K562 (cell line): ENCODE results near the gene GGT6. TPM values are rescaled to one million over a fixed set of nuclear protein-coding genes. Genes with fewer than 3 reads are reported as not detected.

Source experiments
- ATAC-seq: fragments of 200-7000 bp; cut with Tn5 transposase; 3 replicates; pipeline ENCODE4 v1.9.1; 2020; ENCODE audit warnings: moderate library complexity
- BruUV-seq: library from RNA; stranded (reverse); fragments of 400-500 nt; replicated peaks from 2 replicates; lab custom pipeline; 2021; lab: Mats Ljungman, UMichigan
- CTCF ChIA-PET: fragments of 300-600 bp; formaldehyde crosslinking; extraction: SDS; loops from one replicate; lab custom pipeline; 2021; ENCODE audit warnings: low intra/inter-chr PET ratio; lab: Yijun Ruan, JAX
- POLR2A ChIA-PET: fragments of 300-600, 350-650 bp; sonication (Branson Sonifier 250); formaldehyde crosslinking; extraction: SDS; loops from one replicate; lab custom pipeline; 2021; ENCODE audit warnings: antibody characterized with exemption, inconsistent platforms; lab: Yijun Ruan, JAX
- DNase-seq, 4 experiments: peaks; one replicate each; pipeline versions ENCODE4 v3.0.0 to v3.0.0-alpha.2; 2011 to 2018; ENCODE audit warnings: low spot score in 3 of 4, mixed read lengths in 3 of 4; ENCODE audit errors: extremely low read depth in 1 of 4
- FAIRE-seq: peaks from 2 replicates; lab custom pipeline; 2011; peaks lifted over from hg19 to GRCh38; lab: Jason Lieb, UNC
- H2AFZ ChIP-seq: 2 replicates; pipeline ENCODE4 v1.6.0; 2011; ENCODE audit warnings: low read depth, low read length, control low read depth, inconsistent platforms
- H3K27ac ChIP-seq: fragments of 200-600 bp; 3 replicates; pipeline ENCODE4 v1.8.0; 2011; ENCODE audit warnings: low read depth, mild to moderate bottlenecking, control low read depth, inconsistent platforms, low read length, moderate library complexity, mixed read lengths; ENCODE audit errors: extremely low read depth
- H3K27me3 ChIP-seq, 2 experiments: fragments of 300-600 bp in 1 of 2; 2 replicates in 1 of 2; 3 replicates in 1 of 2; pipeline versions ENCODE4 v1.6.0 to v1.8.0; 2011; ENCODE audit warnings: inconsistent platforms in 2 of 2, low read length in 2 of 2, mild to moderate bottlenecking in 1 of 2, mixed read lengths in 1 of 2, moderate library complexity in 1 of 2; ENCODE audit not compliant: control insufficient read depth in 2 of 2, insufficient read depth in 2 of 2
- H3K36me3 ChIP-seq: fragments of 300-600 bp; 3 replicates; pipeline ENCODE4 v1.8.0; 2011; ENCODE audit warnings: mild to moderate bottlenecking, low read length, inconsistent platforms; ENCODE audit not compliant: control insufficient read depth, insufficient read depth
- H3K4me1 ChIP-seq, 2 experiments: fragments of 200-600 bp in 1 of 2; replicated peaks in 1 of 2; 2 replicates in 1 of 2; 3 replicates in 1 of 2; pipeline versions ENCODE4 v1.5.1 to v1.8.0; 2011; ENCODE audit warnings: inconsistent platforms in 2 of 2, low read length in 2 of 2, mild to moderate bottlenecking in 1 of 2, mixed read lengths in 1 of 2, moderate library complexity in 1 of 2; ENCODE audit not compliant: control insufficient read depth in 2 of 2, insufficient read depth in 2 of 2
- H3K4me2 ChIP-seq: 2 replicates; pipeline ENCODE4 v1.6.1; 2011; ENCODE audit warnings: low read length, control low read depth, inconsistent platforms, mixed read lengths; ENCODE audit not compliant: insufficient read depth
- H3K4me3 ChIP-seq: fragments of 200-600 bp; sonication (generic), shearing (Covaris generic); 2 replicates; pipeline ENCODE4 v1.5.1; 2016; ENCODE audit warnings: control low read depth, inconsistent platforms
- H3K79me2 ChIP-seq: fragments of 200-600 bp; 3 replicates; pipeline ENCODE4 v1.8.0; 2011; ENCODE audit warnings: low read length, inconsistent platforms; ENCODE audit not compliant: control insufficient read depth, insufficient read depth
- H3K9ac ChIP-seq, 2 experiments: 2 replicates each; pipeline versions ENCODE4 v1.6.0 to v1.6.1; 2011; ENCODE audit warnings: low read depth in 2 of 2, low read length in 2 of 2, control low read depth in 1 of 2, inconsistent platforms in 1 of 2, mild to moderate bottlenecking in 1 of 2, mixed read lengths in 1 of 2; ENCODE audit not compliant: insufficient read depth in 1 of 2
- H3K9me1 ChIP-seq: one replicate; pipeline ENCODE4 v1.6.0; 2011; ENCODE audit warnings: inconsistent platforms, mild to moderate bottlenecking, low read length, moderate library complexity; ENCODE audit not compliant: control insufficient read depth, insufficient read depth
- H3K9me3 ChIP-seq: replicated peaks from 2 replicates; pipeline ENCODE4 v1.5.1; 2011; ENCODE audit warnings: low read depth, low read length, inconsistent platforms; ENCODE audit not compliant: control insufficient read depth, insufficient read depth
- H4K20me1 ChIP-seq: replicated peaks from 2 replicates; pipeline ENCODE4 v1.6.1; 2011; ENCODE audit warnings: low read length, inconsistent platforms, mixed read lengths; ENCODE audit not compliant: control insufficient read depth, insufficient read depth
- BHLHE40 ChIP-seq: IDR thresholded peaks from 2 replicates; pipeline ENCODE4 v1.6.1; 2011; ENCODE audit warnings: low read length, improper control_type of control experiment
- DMBX1 ChIP-seq: fragments of 250-450 bp; sonication (Bioruptor Pico); IDR thresholded peaks from 2 replicates; pipeline ENCODE4 v1.8.0; 2022; ENCODE audit warnings: inconsistent platforms, mild to moderate bottlenecking, moderate library complexity, borderline replicate concordance
- KLF1 ChIP-seq: fragments of 450-650 bp; IDR thresholded peaks from 2 replicates; pipeline ENCODE4 v1.6.1; 2016; ENCODE audit warnings: missing genetic modification characterization, missing compliant biosample characterization
- PKNOX1 ChIP-seq: fragments of 450-650 bp; IDR thresholded peaks from 2 replicates; pipeline ENCODE4 v1.6.1; 2016
- SIX5 ChIP-seq, 2 experiments: IDR thresholded peaks; 2 replicates each; pipeline ENCODE4 v1.6.1; 2011; ENCODE audit warnings: low read length in 2 of 2, borderline replicate concordance in 1 of 2, low read depth in 1 of 2, mild to moderate bottlenecking in 1 of 2, moderate library complexity in 1 of 2; ENCODE audit not compliant: insufficient read depth in 1 of 2
- TEAD1 ChIP-seq, 2 experiments: fragments of 450-650 bp in 1 of 2; sonication (generic) in 1 of 2; formaldehyde crosslinking; IDR thresholded peaks; 2 replicates each; pipeline versions ENCODE4 v1.4.0 to v1.8.0; 2020 to 2022; ENCODE audit warnings: mild to moderate bottlenecking in 2 of 2, missing genetic modification reagents in 1 of 2
- ZFP36 ChIP-seq: fragments of 150-350 bp; IDR thresholded peaks from 2 replicates; pipeline ENCODE4 v1.6.1; 2018; ENCODE audit warnings: low read length, low read depth; ENCODE audit not compliant: partially characterized antibody
- ZNF583 ChIP-seq: fragments of 250-450 bp; sonication (Bioruptor Pico); IDR thresholded peaks from 2 replicates; pipeline ENCODE4 v1.4.0; 2020
- WGBS: fragments of 100-300 bp; shearing (Covaris generic); methylation state at CpG from one replicate; pipeline ENCODE4 v1.1.6; 2016; ENCODE audit warnings: low coverage, mixed read lengths; ENCODE audit not compliant: insufficient coverage; ENCODE audit errors: missing lambda C conversion rate; 5-methylcytosine and 5-hydroxymethylcytosine counted together
- in situ Hi-C: fragments of 300-500 bp; cut with MboI; formaldehyde crosslinking; loops from 4 replicates; pipeline ENCODE4 v1.15.0; 2018; ENCODE audit warnings: inconsistent platforms, mixed read lengths
- intact Hi-C: fragments of 100-400 bp; cut with micrococcal nuclease; formaldehyde crosslinking; loops from 2 replicates; pipeline ENCODE4 v1.14.2; 2022
- polyA plus RNA-seq, 8 experiments: library from polyadenylated mRNA; depleted of rRNA in 4 of 8; stranded (reverse) in 5 of 8; unstranded in 3 of 8; fragments of >200 nt; fragmentation: Nextera tagmentation in 2 of 8; fragmentation: Illumina TruSeq in 1 of 8; extraction: Ambion mirVana in 2 of 8; extraction: Trizol in 1 of 8; gene quantifications; 2 replicates each; pipeline versions ENCODE4 v1.2.1 to v1.2.3, GENCODE V29; 2011 to 2014; ENCODE audit warnings: inconsistent platforms in 1 of 8, missing spikeins in 1 of 8
- total RNA-seq, 7 experiments: library from RNA; depleted of rRNA in 6 of 7; stranded (reverse); fragments of >200 nt in 6 of 7; fragmentation: Illumina TruSeq in 2 of 7; extraction: Trizol in 2 of 7; gene quantifications; 2 replicates each; pipeline versions ENCODE4 v1.2.1 to v1.2.3, GENCODE V29; 2011 to 2021; ENCODE audit warnings: low replicate concordance in 1 of 7

GGT6 gene
- total and polyA plus RNA-seq, 9 of the 15 experiments (the other 6 are each of a cell fraction or from before 2014, with no cell fraction given), result 0.09 TPM; not detected in 8

GRCh38 chr17:4593021-4593421 is 32.6 kb upstream of the GGT6 start (continued):
- TF ChIP-seq SIX5 (IDR thresholded peaks at IDR 0.05; ENCODE audit: borderline replicate concordance in 1 of 2, insufficient read depth in 1 of 2, low read depth in 1 of 2, low read length in 2 of 2) (no peak), PKNOX1 (no peak), DMBX1 (CRISPR knock-in tag) (no peak), ZNF583 (CRISPR knock-in tag) (no peak), TEAD1 (CRISPR knock-in tag; IDR thresholded peaks at IDR 0.05) (no peak), KLF1 (tag) (no peak)
- TF ChIP-seq, all 486 proteins: peak for 0

- no peak for FAIRE-seq
- CTCF ChIA-PET, result no interaction called here
- Histone ChIP-seq H3K9ac (no peak overlapping the region), H3K27me3 (peaks cover 2 to 75% of the 10 kb centered on the region in 2 experiments; a peak in 4 of 5 replicates), H3K4me3 (no peak overlapping the region), H3K9me1 (no peaks in the 10 kb centered on the region), H2AFZ (no peak overlapping the region), H3K4me1 (peaks cover 6 to 20% of the 10 kb centered on the region in 2 experiments; a peak in 4 of 5 replicates), H3K79me2 (no peaks in the 10 kb centered on the region), H3K36me3 (no peaks in the 10 kb centered on the region), H3K4me2 (no peak overlapping the region), H4K20me1 (peaks cover 12% of the 10 kb centered on the region; the same call in 1 of the 2 replicates), H3K27ac (no peak overlapping the region), H3K9me3 (no peaks in the 10 kb centered on the region)
- intact Hi-C loops, result no loop called here
- in situ Hi-C loops, result no loop called here
- DNase-seq, result no peak
- 0% methylated on average over 3 of the region's 11 CpGs for WGBS
- POLR2A ChIA-PET, result interaction anchor here (0.6 kb wide), 1 partner anchor 41 kb away, joined by 3 read pairs; no protein-coding TSS in a partner anchor
- ATAC-seq, result no peak
- BruUV-seq, result no TSS peak
- TF ChIP-seq BHLHE40 (no peak), ZFP36 (peak; percentile 76)
Measured at GRCh38 chr17:4592240-4593005, 32.0 kb upstream of the GGT6 start.
